Neural crest cell (in vitro differentiated cells): ENCODE data around the gene NRDE2. TPM values are rescaled to one million over a fixed set of nuclear protein-coding genes. Genes with fewer than 3 reads are reported as not detected.

Experiments
- DNase-seq: peaks from one replicate; pipeline ENCODE4 v3.0.0; 2021; ENCODE audit warnings: low read depth, mixed read lengths, low spot score
- H3K27ac Mint-ChIP-seq: one replicate; pipeline ENCODE4 v1.8.0; 2021; ENCODE audit warnings: mild to moderate bottlenecking, mixed read lengths; ENCODE audit not compliant: unreplicated experiment
- H3K27me3 Mint-ChIP-seq: 2 replicates; pipeline ENCODE4 v1.8.0; 2021; ENCODE audit warnings: low read depth, mild to moderate bottlenecking, mixed read lengths
- H3K36me3 Mint-ChIP-seq: 2 replicates; pipeline ENCODE4 v1.8.0; 2021; ENCODE audit warnings: low read depth, mild to moderate bottlenecking, mixed read lengths
- H3K4me1 Mint-ChIP-seq: 2 replicates; pipeline ENCODE4 v1.8.0; 2021; ENCODE audit warnings: mixed read lengths
- H3K4me3 Mint-ChIP-seq: one replicate; pipeline ENCODE4 v1.8.0; 2021; ENCODE audit warnings: mild to moderate bottlenecking, mixed read lengths
- H3K9me3 Mint-ChIP-seq: 2 replicates; pipeline ENCODE4 v1.8.0; 2021; ENCODE audit warnings: mixed read lengths
- total RNA-seq: library from RNA; stranded (reverse); gene quantifications from 2 replicates; pipeline ENCODE4 v1.2.1, GENCODE V29; 2021
- TF ChIP-seq, protein P1 (sequence below): fragments of 200-600 bp; sonication (generic); conservative IDR thresholded peaks from 2 replicates; pipeline ENCODE4 v1.5.0; 2021; ENCODE audit warnings: antibody characterized with exemption, mild to moderate bottlenecking

Gene NRDE2
- total RNA-seq, 1 donor from 2014 or later: 24.5 TPM

DNA sequence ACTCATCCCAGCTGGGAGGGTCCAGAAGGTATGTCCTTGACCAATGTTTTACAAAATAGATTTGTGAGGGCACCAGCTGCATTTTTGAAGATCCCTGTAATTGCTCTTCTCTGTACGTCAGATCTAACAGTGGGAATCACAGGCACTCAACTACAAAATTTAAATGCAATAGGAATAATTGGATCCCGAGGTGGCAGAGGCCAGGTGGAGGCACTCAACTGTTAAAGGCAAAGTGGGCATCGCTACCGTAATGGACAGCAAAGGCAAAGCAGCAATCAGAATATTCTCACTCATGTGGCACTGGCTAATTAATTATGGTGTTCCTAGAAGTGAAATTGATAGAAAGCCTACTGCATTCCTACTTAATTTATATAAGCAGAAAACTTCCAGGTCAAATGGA, 103.3 kb downstream of the NRDE2 start:
- TF ChIP-seq, protein P1, sequence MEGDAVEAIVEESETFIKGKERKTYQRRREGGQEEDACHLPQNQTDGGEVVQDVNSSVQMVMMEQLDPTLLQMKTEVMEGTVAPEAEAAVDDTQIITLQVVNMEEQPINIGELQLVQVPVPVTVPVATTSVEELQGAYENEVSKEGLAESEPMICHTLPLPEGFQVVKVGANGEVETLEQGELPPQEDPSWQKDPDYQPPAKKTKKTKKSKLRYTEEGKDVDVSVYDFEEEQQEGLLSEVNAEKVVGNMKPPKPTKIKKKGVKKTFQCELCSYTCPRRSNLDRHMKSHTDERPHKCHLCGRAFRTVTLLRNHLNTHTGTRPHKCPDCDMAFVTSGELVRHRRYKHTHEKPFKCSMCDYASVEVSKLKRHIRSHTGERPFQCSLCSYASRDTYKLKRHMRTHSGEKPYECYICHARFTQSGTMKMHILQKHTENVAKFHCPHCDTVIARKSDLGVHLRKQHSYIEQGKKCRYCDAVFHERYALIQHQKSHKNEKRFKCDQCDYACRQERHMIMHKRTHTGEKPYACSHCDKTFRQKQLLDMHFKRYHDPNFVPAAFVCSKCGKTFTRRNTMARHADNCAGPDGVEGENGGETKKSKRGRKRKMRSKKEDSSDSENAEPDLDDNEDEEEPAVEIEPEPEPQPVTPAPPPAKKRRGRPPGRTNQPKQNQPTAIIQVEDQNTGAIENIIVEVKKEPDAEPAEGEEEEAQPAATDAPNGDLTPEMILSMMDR: no peak
- no peak for DNase-seq
- H3K27me3 Mint-ChIP-seq: peaks cover 36% of the 10 kb centered on the region
- peaks cover 9% of the 10 kb centered on the region for H3K9me3 Mint-ChIP-seq
- H3K4me3 Mint-ChIP-seq: no peak overlapping the region
- no peak overlapping the region for H3K27ac Mint-ChIP-seq
- H3K4me1 Mint-ChIP-seq: no peaks in the 10 kb centered on the region
- no peaks in the 10 kb centered on the region for H3K36me3 Mint-ChIP-seq

Other genes starting within 250 kb of the NRDE2 start
- 105 and 114 TPM in 2 replicates for gene PSMC1, start 75.4 kb downstream of the NRDE2 start, total RNA-seq
- gene CALM1, start 65.1 kb upstream of the NRDE2 start, total RNA-seq: 338 and 339 TPM in 2 replicates